ENCODE results near the gene PDE11A. TPM values are rescaled to one million over a fixed set of nuclear protein-coding genes. Genes with fewer than 3 reads are reported as not detected.

PDE11A gene
- total RNA-seq, 2 experiments from 2014 or later = not detected

DNA sequence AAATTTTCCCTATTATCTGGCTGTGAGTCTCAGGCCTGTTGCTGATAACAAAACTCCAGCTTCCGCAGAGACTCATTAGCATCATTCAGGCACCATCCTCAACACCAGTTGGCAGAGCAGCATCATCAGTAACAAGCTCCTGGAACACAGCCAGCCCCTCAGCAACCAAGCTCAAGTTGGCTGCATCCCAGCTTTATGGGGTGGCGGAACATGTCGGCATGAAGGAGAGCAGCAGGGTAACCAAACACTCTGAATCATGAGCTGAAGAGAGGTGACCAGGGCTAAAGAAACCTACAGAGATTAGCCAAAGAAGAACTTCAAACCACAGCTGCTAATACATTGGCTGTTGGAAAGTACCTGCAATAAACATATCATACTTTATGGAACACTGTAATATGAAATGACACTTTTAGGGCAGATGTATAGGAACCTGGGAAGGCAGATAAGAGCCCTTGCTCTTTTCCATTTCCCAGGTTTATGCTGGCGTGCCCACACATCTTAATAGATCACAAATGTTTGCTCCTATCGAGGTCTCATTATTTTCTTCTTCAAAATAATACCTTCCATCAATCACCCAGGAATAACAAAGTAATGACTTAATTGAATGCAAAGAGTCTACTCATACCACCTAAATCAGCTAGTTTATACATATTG lies 63.8 kb downstream of the PDE11A start:
- H3K27ac ChIP-seq (ENCODE audit: low read depth in 1 of 2, low read length in 2 of 2) = no peak overlapping the region
- POLR2A ChIA-PET = no interaction called here
- H3K27me3 Mint-ChIP-seq = peaks cover 24% of the 10 kb centered on the region
- no peaks in the 10 kb centered on the region for H3K4me1 ChIP-seq (ENCODE audit: insufficient read depth, low read length)
- no peaks in the 10 kb centered on the region for H3K36me3 ChIP-seq (ENCODE audit: insufficient read depth, low read length)
- H3K4me1 Mint-ChIP-seq (ENCODE audit: low read depth) = no peaks in the 10 kb centered on the region
- TF ChIP-seq, protein P1, sequence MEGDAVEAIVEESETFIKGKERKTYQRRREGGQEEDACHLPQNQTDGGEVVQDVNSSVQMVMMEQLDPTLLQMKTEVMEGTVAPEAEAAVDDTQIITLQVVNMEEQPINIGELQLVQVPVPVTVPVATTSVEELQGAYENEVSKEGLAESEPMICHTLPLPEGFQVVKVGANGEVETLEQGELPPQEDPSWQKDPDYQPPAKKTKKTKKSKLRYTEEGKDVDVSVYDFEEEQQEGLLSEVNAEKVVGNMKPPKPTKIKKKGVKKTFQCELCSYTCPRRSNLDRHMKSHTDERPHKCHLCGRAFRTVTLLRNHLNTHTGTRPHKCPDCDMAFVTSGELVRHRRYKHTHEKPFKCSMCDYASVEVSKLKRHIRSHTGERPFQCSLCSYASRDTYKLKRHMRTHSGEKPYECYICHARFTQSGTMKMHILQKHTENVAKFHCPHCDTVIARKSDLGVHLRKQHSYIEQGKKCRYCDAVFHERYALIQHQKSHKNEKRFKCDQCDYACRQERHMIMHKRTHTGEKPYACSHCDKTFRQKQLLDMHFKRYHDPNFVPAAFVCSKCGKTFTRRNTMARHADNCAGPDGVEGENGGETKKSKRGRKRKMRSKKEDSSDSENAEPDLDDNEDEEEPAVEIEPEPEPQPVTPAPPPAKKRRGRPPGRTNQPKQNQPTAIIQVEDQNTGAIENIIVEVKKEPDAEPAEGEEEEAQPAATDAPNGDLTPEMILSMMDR (IDR thresholded peaks at IDR 0.05) = no peak
- intact Hi-C loops (cut with DNase I, micrococcal nuclease) = no loop called here
- ATAC-seq (ENCODE audit: poor library complexity) (no peak), DNase-seq (no peak)
- CTCF ChIA-PET = no interaction called here
- no peak overlapping the region for H3K4me3 Mint-ChIP-seq
- no peaks in the 10 kb centered on the region for H3K9me3 ChIP-seq (ENCODE audit: control insufficient read depth in 1 of 2, insufficient read depth in 1 of 2, low read length in 2 of 2)
- H3K27ac Mint-ChIP-seq = no peak overlapping the region
- H3K9me3 Mint-ChIP-seq = no peaks in the 10 kb centered on the region
- no peaks in the 10 kb centered on the region for H3K36me3 Mint-ChIP-seq (ENCODE audit: low read depth)
- no peak overlapping the region for H3K4me3 ChIP-seq (ENCODE audit: low read length)
- no peaks in the 10 kb centered on the region for H3K27me3 ChIP-seq (ENCODE audit: control insufficient read depth in 1 of 2, insufficient read depth in 2 of 2, low read length in 2 of 2)

DNA sequence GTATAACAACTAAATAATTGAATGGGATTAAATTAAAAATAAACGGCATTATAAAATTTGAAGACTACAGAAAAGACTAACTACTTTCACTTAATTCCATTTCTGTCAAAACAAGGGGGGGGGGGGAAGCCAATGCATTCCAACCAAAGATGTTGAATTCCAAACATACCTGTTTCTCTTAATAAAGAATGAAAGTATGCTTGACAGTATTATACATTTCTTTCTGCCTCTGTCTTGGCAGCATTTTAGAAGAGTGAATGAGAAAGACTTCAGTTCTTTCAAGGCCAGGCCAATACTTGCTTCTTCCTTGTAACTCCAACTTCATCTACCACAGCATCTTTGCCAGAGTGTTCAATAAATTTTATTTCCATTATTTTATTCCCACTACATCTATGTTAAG lies 65.9 kb downstream of the PDE11A start:
- Mint-ChIP-seq H3K36me3 (ENCODE audit: low read depth) (no peaks in the 10 kb centered on the region), H3K4me1 (ENCODE audit: low read depth) (no peaks in the 10 kb centered on the region), H3K9me3 (no peaks in the 10 kb centered on the region), H3K4me3 (no peak overlapping the region), H3K27me3 (peaks cover 17% of the 10 kb centered on the region), H3K27ac (no peak overlapping the region)
- no peaks in the 10 kb centered on the region for H3K4me1 ChIP-seq (ENCODE audit: insufficient read depth, low read length)
- POLR2A ChIA-PET = no interaction called here
- TF ChIP-seq, protein P1 (IDR thresholded peaks at IDR 0.05) = no peak
- CTCF ChIA-PET = no interaction called here
- H3K36me3 ChIP-seq (ENCODE audit: insufficient read depth, low read length) = no peaks in the 10 kb centered on the region
- DNase-seq = no peak
- ATAC-seq (ENCODE audit: poor library complexity) = no peak
- H3K27me3 ChIP-seq (ENCODE audit: control insufficient read depth in 1 of 2, insufficient read depth in 2 of 2, low read length in 2 of 2) = no peaks in the 10 kb centered on the region
- no peak overlapping the region for H3K4me3 ChIP-seq (ENCODE audit: low read length)
- H3K9me3 ChIP-seq (ENCODE audit: control insufficient read depth in 1 of 2, insufficient read depth in 1 of 2, low read length in 2 of 2) = no peaks in the 10 kb centered on the region
- intact Hi-C loops (cut with DNase I, micrococcal nuclease) = no loop called here
- no peak overlapping the region for H3K27ac ChIP-seq (ENCODE audit: low read depth in 1 of 2, low read length in 2 of 2)

DNA sequence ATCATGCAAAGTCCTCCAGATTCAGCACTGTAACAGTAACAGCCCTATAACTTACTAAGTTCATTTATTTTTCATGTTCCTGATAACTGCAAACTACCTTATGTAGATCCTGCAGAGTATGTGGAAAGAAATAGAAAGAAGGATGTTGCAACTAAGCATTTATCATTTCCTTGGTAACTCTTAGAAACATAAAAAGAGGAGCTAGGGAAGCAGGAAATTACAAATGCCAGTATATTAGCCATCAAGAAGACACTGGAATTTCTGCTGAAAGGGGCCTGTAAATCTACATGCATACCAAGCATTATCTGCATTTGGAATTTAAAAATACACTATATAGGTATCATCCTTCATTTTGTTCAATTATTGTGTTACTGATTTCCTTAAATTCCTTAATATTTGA lies 66.8 kb downstream of the PDE11A start:
- ATAC-seq (ENCODE audit: poor library complexity) (no peak), DNase-seq (no peak)
- no peaks in the 10 kb centered on the region for H3K36me3 ChIP-seq (ENCODE audit: insufficient read depth, low read length)
- H3K27ac ChIP-seq (ENCODE audit: low read depth in 1 of 2, low read length in 2 of 2) = no peak overlapping the region
- no peaks in the 10 kb centered on the region for H3K9me3 ChIP-seq (ENCODE audit: control insufficient read depth in 1 of 2, insufficient read depth in 1 of 2, low read length in 2 of 2)
- POLR2A ChIA-PET = no interaction called here
- Mint-ChIP-seq H3K36me3 (ENCODE audit: low read depth) (no peaks in the 10 kb centered on the region), H3K27ac (no peak overlapping the region), H3K9me3 (no peaks in the 10 kb centered on the region), H3K4me3 (no peak overlapping the region), H3K4me1 (ENCODE audit: low read depth) (no peaks in the 10 kb centered on the region), H3K27me3 (peaks cover 13% of the 10 kb centered on the region)
- CTCF ChIA-PET = no interaction called here
- no peaks in the 10 kb centered on the region for H3K27me3 ChIP-seq (ENCODE audit: control insufficient read depth in 1 of 2, insufficient read depth in 2 of 2, low read length in 2 of 2)
- no peak overlapping the region for H3K4me3 ChIP-seq (ENCODE audit: low read length)
- TF ChIP-seq, protein P1 (IDR thresholded peaks at IDR 0.05) = no peak
- intact Hi-C loops (cut with DNase I, micrococcal nuclease) = no loop called here
- H3K4me1 ChIP-seq (ENCODE audit: insufficient read depth, low read length) = no peaks in the 10 kb centered on the region
